GM21619 (cell line): ENCODE results near the gene SHISA6.

ENCODE experiments used
- ATAC-seq: cut with Tn5 transposase; IDR thresholded peaks from one replicate; pipeline ENCODE4 v1.9.1; 2021; ENCODE audit not compliant: unreplicated experiment

Gene SHISA6

GRCh38 chr17:11438673-11439072 lies 197.7 kb downstream of the SHISA6 start:
- no peak for ATAC-seq

- no peak for ATAC-seq
Measured at GRCh38 chr17:11441004-11441403, 200.0 kb downstream of the SHISA6 start.

DNA sequence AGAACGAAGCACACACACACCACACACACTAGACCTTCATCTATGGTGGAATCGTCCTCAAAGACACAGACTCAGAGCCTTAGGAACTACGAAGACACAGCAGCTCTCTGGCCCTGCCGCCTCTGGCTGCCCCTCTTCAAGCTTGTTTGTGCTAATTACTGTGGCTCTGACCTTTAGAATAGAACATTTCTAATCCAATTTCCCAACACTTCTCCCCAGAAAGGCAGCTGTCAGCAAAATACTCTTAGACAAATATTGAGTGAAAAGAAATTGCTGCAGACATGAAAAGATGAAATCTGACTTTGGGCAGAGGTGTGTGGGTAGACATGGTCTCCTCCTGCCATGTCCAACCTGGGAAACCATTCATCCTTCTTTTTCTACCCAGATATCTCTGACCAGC lies 205.3 kb downstream of the SHISA6 start:
- no peak for ATAC-seq

DNA sequence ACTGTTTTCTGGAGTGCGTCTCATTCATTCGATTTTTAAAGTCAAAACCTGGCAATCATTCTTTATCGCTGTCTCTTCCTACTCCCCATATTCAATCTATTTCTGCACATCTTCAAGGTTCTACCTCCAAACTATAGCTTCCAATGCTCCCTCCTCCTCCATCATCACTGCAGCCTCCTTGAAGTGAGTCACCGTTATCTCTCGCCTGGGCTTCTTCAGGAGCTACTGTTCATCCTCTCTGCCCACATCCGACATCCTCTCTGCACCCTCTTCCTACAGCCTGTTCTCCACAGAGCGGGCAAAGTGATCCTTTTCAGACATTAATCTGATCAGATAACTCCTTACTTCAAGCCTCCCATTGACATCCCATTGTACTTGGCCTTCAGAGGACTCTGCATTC lies 213.1 kb downstream of the SHISA6 start:
- no peak for ATAC-seq

- no peak for ATAC-seq
Measured at GRCh38 chr17:11458279-11458678, 217.3 kb downstream of the SHISA6 start.

DNA sequence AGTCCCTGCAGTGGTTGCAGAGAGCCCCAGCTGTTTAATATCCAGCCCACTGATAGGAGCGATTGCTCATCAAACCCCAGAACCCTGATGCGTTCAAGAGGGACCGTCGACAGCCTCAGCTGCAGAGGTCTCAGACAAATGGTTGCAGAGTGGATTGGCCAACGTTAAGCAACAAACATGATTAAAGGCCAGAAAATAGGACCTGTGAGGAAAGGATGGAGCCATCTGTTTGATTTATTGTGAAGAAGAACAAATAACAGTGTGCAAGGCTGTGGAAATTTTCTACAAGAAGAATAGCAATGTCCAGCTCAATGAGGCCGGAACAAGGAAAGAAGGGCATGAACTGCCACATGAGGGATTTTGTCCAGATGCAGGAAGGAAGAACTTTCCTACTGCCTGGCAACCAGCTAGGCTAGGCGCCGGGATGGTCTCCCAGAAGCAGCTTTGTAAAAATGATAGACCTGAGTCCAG lies 218.9 kb downstream of the SHISA6 start:
- ATAC-seq: no peak

DNA sequence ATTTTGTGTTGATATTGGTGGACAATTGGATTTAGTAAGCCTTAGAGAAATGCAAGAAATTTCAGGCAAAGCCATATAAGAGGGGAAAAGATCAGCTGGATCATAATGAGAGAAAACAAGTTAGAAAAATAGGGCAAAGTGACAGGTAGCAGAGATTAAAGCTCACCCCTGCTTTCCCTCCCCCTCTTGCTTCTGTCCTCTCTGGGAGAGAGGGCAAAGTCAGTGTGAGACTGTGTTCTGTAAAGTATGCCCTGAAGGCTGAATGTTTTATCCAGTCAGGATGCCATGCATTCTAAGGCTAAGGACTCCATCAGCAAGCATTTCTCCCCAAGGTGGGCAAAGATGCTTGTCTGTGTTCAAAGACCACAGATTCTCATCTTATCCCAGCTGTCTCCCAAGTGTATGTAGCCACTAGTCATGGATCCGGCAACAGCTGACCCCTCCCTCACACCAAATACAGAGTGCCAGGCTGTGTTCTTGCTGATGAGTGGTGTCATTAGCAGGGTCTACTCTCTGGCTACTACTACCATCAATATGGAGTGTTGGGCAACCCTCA lies 221.1 kb downstream of the SHISA6 start:
- no peak for ATAC-seq

- no peak for ATAC-seq
Measured at GRCh38 chr17:11467639-11468038, 226.6 kb downstream of the SHISA6 start.

- ATAC-seq: no peak
Measured at GRCh38 chr17:11485336-11486100, 244.5 kb downstream of the SHISA6 start.

DNA sequence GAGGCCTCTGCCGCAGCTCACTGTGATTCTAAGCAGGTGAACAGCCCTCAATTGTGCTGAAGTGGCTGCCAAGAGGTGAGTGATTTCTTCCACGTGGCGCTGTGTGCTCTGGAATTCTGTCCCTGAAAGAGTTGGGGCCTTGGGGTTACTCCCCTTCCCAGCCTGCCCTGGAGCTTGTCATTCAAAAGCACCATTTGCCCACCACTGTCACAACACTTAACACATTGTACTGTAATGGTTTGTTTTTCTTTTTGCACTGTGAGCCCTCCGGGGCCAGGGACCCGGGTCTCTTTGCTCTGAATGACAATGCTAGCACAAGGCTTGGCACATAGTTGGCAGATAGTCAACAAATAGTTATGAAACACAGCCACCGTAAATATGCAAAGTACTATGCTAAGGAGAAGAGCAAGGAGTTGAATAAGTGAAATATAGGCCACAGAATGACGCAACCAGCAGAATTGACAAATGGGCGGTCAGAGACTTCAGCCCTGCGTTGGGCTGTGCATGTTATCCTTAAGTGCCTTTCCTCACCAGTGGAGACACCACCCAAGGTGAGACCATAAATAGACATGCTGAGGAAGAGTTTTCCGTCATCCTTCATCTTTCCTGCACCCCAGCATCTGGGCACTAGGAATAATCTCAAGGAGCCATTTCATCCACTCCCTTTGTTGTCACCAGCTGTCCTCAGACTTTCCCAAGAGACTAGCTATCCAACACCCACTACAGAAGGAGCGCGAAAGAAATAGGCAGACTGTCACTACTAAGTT lies 245.3 kb downstream of the SHISA6 start:
- ATAC-seq: no peak

DNA sequence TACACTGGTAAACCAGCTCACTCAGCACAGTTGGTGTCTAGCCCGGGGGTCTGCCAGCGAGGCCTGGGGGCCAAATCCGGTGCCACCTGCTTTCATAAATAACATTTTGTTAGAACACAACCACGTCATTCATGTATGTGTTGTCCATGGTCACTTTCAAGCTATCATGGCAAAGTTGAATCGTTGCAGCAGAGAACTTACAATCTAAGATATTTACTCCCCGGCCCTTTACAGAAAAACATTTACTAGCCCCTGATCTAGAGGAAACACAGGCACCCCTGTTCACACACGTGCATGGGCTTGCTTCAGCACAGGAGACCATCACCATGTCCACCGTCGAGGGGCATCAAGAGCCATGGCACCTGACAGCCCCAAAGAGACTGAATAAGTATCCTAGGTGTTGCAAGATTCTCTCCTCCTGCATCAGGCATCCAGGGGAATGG lies 245.9 kb downstream of the SHISA6 start:
- no peak for ATAC-seq

DNA sequence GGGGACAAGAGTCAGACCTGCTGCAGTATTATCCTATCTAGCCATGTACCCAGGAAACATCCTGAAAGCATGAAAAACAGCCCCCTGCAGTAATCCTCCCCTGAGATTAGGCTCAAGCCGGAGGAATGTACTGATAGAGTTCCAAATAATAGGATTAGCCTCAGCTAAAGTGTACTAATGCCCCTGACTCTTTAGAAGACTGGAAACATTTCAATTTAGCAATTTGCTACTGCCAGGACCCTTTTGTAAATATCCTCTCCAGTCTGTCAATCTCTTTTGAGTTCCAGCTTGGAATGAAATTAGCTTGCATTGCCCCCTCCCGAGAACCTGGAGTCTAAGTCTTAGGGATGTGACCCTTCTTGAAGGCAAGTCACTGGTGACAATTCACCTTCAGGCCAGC lies 246.5 kb downstream of the SHISA6 start:
- ATAC-seq: no peak

DNA sequence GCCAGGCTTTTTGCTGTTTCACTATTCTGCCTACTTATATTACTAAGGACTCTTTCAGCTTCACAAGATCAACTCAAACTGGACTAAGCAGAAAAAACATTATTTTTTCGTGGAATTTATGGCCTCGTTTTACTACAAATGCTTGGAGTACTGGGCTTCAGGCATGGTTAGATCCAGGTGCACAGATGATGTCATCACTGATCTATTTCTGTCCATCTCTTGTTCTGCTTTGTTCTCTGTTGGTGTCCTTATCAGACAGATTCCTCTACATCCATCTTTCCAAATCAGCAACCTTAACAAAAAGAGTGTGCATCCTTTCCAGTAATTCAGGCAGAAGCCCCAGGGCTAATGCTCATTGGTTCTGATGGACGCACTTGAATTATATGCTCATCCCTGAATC lies 247.4 kb downstream of the SHISA6 start:
- ATAC-seq: no peak

DNA sequence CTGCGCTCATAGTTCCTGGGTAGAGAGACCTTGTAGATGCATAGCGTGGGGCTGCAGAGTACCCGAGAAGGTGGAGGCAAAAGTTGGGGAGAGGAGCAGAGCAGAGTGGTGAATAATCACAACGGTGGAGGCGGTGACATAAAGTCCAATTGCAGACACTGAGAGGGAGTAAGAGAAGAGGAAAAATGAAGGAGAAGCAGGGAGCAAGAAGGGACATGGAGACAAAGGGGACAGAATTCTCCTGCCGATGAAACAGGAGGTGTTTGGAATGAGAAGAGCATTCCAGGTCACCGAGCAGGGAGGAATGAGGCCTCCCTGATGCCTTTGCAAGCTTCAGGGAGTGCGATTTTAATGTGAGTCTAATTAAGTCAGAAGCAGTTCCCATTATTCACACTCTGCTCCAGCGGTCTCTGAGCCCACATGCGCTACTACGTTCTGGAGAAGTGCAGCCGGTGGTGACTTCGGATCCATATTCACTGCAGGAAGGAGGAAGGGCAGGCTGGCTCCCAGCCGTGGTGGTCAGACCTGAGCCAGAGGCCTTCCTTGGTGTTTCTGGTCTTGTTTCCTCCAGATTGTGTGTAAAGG lies 249.2 kb downstream of the SHISA6 start:
- no peak for ATAC-seq

DNA sequence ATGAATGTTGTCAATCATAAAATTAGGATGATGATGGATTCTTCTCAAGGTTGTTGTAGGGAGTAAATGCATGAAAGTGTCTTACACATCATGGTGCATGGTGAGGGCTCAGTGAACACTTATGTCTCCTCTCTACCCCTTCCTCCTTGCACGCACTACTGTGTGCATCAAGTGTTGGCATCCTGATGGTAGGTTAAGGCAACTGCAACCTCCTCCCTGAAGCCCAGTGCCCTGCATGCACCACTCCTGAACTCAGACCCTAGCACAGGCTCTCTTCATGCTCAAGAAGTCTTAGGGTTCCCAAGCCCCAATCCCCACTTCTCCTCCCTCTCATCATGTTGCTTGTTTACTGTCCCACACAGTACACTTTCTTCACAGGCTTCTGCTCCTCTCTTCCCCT lies 251.5 kb downstream of the SHISA6 start:
- ATAC-seq: no peak

DNA sequence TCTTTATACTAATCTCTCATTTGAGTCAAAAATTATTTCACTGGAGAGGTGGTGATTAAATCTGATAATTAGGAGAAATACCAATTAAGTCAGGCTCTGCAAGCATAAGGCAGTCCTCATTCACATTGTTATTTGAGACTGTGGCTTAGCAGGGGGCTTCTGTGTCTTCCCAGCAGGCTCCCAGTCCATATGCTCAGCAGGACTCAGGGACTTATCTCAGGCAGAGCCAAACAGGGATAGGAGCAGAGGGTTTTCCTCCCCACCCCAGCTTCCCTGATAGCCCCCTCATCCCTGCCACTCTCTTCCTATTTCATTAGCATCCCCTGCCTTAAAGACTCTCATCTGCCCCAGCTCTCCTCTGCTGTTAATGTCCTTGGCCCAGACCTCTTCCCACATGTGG lies 252.9 kb downstream of the SHISA6 start:
- no peak for ATAC-seq

- ATAC-seq: no peak
Measured at GRCh38 chr17:11495613-11496012, 254.6 kb downstream of the SHISA6 start.

DNA sequence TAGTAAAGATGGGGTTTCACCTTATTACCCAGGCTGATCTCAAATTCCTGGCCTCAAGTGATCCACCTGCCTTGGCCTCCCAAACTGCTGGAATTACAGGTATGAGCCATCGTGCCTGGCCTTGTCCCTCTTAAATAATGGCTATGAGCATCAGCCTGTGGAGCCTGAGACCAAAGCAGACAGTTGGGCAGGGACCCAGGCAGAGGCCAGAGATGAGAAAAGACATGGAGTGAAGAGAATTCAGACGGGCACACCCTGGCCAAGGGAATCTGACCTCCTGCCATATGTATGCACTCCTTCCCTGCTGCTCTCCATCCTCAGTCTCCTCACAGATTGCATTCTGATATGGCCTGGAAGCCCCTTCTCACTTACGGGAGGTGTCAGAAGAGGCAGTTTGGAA lies 258.9 kb downstream of the SHISA6 start:
- no peak for ATAC-seq

DNA sequence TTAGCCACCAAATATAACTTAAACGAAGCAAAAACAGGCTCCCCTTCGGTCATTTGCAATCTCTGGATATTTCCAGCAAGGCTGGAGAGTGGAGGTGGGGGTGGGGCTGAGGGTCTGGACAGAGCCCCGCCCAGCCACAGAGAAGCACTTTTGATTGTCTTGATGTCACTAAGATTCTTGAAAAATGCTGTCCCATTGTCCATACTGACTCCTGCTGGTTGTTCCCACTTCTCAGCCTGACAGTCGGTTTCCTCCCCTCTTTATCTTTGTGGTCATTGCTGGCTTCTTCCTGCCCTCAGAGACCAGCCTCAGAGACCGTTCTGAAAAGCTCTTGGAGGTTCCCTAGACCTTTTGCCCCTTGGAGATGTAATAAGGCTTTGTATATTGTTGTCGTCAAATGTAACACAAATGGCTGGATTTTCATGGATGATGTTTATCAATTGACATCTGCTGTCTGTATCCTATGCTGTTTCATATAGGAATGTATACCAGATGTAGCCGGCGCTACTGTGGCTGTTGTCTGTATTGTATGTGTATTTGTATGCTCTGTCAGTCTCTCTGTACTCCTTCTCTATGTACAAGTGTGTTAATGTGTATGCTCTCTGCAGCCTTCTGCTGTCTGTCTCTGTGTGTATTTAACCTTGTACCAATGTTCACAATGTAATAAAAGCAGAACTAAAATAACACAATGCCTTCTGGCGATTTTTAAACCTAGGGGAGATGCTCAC lies 262.5 kb downstream of the SHISA6 start:
- ATAC-seq: no peak

- ATAC-seq: no peak
Measured at GRCh38 chr17:11506635-11507034, 265.6 kb downstream of the SHISA6 start.

DNA sequence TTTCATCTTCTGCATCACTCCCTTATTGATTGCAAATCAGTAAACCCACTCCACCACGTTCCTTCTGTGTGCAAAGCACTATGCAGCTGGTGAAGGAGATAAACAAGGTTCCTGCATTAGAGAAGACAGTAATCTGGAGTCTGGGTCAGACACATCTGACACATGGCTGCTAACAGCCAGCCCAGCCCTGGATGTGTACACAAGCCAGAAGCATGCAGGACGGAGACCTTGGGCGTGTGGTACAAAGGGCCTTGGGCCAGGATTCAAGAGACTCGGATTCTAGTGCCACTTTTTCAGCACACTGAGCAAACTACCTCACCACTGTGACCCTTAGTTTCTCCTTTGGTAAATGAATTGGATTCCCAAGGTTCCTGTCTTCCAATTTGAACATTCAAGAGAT lies 270.7 kb downstream of the SHISA6 start:
- ATAC-seq: no peak
